Activated CD4-positive, alpha-beta T cell treated with anti-CD3 and anti-CD28 coated beads for 48 hours (primary cell): Measurements from ENCODE around the gene CFAP70.
A peak's percentile ranks its signal among the peaks of the same experiment; 100 is the strongest.
"Not testable (repeated sequence)": the region's sequence is repeated elsewhere in the genome, so short reads cannot be mapped to it uniquely, and the experiment has no call there.

Experiments used
- DNase-seq: peaks from one replicate; pipeline ENCODE4 v3.0.0-alpha.2; 2020

The CFAP70 gene

GRCh38 chr10:73358331-73359279, at the start of gene CFAP70:
Gene CFAP70 (minus strand): TSS chr10:73358864. CDS start chr10:73354796, 4,068 bp downstream.
- peak; percentile 94 for DNase-seq

- no peak for DNase-seq
These were observed 49.4 kb upstream of the CFAP70 start for GRCh38 chr10:73408061-73408460.

GRCh38 chr10:73407495-73407894, 48.8 kb upstream of the CFAP70 start:
- no peak for DNase-seq

GRCh38 chr10:73406846-73407245, 48.2 kb upstream of the CFAP70 start:
- DNase-seq, result no peak

GRCh38 chr10:73405556-73405955, 46.9 kb upstream of the CFAP70 start:
- no peak for DNase-seq

GRCh38 chr10:73404690-73405089, 46.0 kb upstream of the CFAP70 start:
- no peak for DNase-seq

- no peak for DNase-seq
These were observed 43.0 kb upstream of the CFAP70 start for GRCh38 chr10:73401636-73402035.

- DNase-seq, result no peak
These were observed 40.4 kb upstream of the CFAP70 start for GRCh38 chr10:73399063-73399462.

- DNase-seq, result no peak
These were observed 39.4 kb upstream of the CFAP70 start for GRCh38 chr10:73398024-73398423.

GRCh38 chr10:73394325-73394724, 35.7 kb upstream of the CFAP70 start:
- DNase-seq, result not testable (repeated sequence)

- no peak for DNase-seq
These were observed 29.6 kb upstream of the CFAP70 start for GRCh38 chr10:73388228-73388627.

- no peak for DNase-seq
These were observed 27.9 kb upstream of the CFAP70 start for GRCh38 chr10:73386583-73386982.

GRCh38 chr10:73379064-73379748, 20.5 kb upstream of the CFAP70 start:
- DNase-seq, result no peak

GRCh38 chr10:73376679-73377078, 18.0 kb upstream of the CFAP70 start:
- no peak for DNase-seq

- peak; percentile 31 for DNase-seq
These were observed 9.6 kb upstream of the CFAP70 start for GRCh38 chr10:73368238-73368637.

GRCh38 chr10:73366381-73367298, 8.0 kb upstream of the CFAP70 start:
- no peak for DNase-seq

GRCh38 chr10:73364964-73365363, 6.3 kb upstream of the CFAP70 start:
- no peak for DNase-seq

GRCh38 chr10:73359492-73359891, 828 bp upstream of the CFAP70 start:
- no peak for DNase-seq

GRCh38 chr10:73357821-73358220, 843 bp downstream of the CFAP70 start:
- DNase-seq, result no peak

- DNase-seq, result no peak
These were observed 1.5 kb downstream of the CFAP70 start for GRCh38 chr10:73357166-73357565.

GRCh38 chr10:73344269-73344668, 14.4 kb downstream of the CFAP70 start:
- no peak for DNase-seq

- DNase-seq, result no peak
These were observed 18.5 kb downstream of the CFAP70 start for GRCh38 chr10:73340121-73340520.

- no peak for DNase-seq
These were observed 19.2 kb downstream of the CFAP70 start for GRCh38 chr10:73339436-73339835.
